ENCODE data around the gene UBE2N.

UBE2N gene, protein sequence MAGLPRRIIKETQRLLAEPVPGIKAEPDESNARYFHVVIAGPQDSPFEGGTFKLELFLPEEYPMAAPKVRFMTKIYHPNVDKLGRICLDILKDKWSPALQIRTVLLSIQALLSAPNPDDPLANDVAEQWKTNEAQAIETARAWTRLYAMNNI

DNA sequence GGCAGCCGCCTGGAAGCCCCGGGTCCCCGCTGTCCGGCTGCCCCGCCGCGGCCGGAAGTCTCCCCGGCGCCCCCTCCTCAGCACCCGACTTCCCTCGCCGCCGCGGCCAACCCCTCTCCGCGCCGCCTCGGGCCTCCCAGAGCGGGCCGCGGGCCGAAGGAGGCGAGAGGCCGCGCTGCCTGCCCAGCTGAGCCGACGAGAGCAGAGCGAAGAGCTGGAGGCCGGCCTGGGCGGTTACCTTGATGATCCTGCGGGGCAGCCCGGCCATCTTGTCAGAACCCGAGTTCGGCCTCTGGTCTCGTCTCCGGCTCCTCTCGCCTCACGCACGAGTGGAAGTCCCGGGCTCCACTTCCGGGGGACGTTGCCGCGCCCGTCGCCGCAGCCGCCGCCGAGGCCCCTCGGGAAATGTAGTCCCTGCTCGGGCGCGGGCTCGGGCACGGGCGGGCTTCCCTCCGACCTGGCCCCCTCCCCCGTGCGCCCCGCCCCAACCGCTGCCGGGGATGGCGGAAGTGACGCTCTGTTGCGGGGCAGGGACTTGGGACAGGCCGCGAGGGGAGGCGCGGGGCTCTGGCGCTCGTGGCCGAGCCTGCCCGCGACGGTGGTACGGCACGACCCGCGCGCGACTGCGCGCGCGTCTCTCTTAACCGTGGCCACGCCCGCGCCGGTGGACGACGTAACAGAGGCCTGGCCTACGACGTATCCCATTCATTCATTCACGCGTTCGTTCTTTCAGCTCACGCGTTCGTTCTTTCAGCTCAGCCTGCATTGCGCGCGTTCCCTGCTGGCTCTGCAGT is at the start of gene UBE2N:
Gene UBE2N, minus strand, starts transcription at position 331 of the 794 bp plus-strand sequence. Its CDS starts 63 bp downstream, at position 268.
- peak; percentile 96 for DNase-seq (ENCODE audit: low spot score)

GRCh38 chr12:93484315-93484981 is 42.7 kb upstream of the UBE2N start:
- DNase-seq (ENCODE audit: low spot score): no peak

DNA sequence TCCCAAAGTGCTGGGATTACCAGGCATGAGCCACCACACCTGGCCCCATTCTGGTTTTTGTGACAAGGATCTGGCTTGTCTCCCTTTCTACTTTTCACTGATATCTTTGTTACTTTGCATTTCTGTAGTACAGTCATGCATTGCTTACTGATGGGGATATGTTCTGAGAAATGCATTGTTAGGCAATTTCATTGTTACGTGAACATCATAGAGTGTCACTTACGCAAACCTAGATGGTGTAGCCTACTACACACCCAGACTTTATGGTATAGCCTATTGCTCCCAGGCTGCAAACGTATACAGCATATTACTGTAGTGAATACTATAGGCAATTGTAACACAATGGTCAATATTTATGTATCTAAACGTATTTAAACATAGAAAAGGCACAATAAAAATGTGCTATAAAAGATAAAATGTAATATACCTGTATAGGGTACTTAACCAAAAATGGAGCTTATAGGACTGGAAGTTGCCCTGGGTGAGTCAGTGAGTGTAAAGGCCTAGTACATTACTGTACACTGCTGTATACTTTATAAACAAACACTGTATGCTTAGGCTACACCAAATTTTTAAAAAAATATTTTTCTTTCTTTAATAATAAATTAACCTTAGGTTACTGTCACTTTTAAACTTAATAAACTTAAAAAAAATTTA is 41.5 kb upstream of the UBE2N start:
- DNase-seq (ENCODE audit: low spot score): no peak

- DNase-seq (ENCODE audit: low spot score): no peak
Measured at GRCh38 chr12:93482721-93483120, 41.0 kb upstream of the UBE2N start.

GRCh38 chr12:93476555-93476954 is 34.8 kb upstream of the UBE2N start:
- DNase-seq (ENCODE audit: low spot score): no peak

DNA sequence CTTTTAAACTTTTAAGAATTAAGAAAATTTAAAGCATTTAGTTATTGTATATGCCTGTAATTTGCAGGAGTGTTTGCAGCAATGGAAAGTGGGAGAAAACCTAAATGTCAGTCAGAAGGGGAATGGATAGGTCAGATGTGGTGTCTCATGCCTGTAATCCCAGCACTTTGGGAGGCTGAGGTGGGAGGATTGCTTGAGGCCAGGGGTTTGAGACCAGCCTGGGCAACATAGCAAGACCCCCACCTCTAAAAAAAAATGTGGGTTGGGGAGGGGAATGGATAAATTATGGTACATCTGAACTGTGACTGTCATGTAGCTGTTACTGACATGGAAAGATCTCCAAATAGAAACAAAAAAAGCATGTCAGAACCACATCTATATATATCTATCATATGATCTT is 27.6 kb upstream of the UBE2N start:
- DNase-seq (ENCODE audit: low spot score): no peak

GRCh38 chr12:93468008-93468371 is 26.2 kb upstream of the UBE2N start:
- no peak for DNase-seq (ENCODE audit: low spot score)

- DNase-seq (ENCODE audit: low spot score): peak; percentile 95
Measured at GRCh38 chr12:93467351-93468007, 25.7 kb upstream of the UBE2N start, which contains the start of gene MRPL42. TSS of gene MRPL42 (plus strand) at chr12:93467514. CDS start at chr12:93469286, 1,772 bp downstream.

GRCh38 chr12:93466625-93467350 is 25.0 kb upstream of the UBE2N start:
- no peak for DNase-seq (ENCODE audit: low spot score)

GRCh38 chr12:93465841-93466240 is 24.1 kb upstream of the UBE2N start:
- no peak for DNase-seq (ENCODE audit: low spot score)

DNA sequence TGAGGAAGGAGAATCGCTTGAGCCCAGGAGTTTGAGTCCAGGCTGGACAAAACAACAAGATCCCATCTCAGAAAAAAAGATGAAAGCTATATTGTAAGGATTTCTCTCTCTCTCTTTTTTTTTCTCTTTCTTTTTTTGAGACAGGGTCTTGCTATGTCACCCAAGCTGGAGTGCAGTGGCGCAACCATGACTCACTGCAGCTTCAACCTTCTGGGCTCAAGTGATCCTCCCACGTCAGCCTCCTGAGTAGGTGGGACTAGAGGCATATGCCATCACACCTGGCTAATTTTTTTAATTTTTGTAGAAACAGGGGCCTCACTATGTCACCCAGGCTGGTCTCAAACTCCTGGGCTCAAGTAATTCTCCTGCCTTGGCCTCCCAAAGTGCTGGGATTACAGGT is 19.8 kb upstream of the UBE2N start:
- no peak for DNase-seq (ENCODE audit: low spot score)

DNA sequence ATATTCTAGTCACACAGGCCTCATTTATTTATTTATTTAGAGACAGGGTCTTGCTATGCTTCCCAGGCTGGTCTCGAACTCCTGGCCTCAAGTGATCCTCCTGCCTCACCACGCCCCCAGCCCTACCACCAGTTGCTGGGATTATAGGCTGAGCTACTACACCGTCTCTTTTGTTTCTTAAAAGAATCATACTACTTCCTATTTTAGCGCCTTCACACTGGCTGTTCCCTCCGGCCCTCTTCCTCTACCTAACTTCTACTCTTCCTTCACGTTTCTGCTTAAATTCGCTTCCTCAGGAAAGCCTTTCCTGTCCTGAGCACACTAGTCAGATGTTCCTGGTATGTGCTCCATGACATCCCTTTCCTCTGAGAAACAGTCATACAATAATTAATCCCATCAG is 19.2 kb upstream of the UBE2N start:
- no peak for DNase-seq (ENCODE audit: low spot score)

DNA sequence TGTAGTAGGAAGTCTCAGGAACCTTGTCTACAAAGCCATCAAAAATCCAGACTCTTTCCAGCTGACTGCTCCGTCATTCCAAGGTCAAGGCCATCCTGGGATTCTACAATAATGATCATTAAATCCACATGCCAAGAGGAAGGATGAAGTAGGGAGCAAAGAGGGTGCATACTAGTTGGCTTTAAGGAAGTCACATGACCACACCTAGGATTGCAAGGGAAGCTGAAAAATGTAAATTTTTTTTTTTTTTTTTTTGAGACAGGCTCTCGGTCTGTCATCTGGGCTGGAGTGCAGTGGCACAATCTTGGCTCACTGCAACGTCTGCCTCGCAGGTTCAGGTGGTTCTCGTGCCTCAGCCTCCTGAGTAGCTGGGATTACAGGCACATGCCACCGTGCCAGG is 18.3 kb upstream of the UBE2N start:
- no peak for DNase-seq (ENCODE audit: low spot score)

DNA sequence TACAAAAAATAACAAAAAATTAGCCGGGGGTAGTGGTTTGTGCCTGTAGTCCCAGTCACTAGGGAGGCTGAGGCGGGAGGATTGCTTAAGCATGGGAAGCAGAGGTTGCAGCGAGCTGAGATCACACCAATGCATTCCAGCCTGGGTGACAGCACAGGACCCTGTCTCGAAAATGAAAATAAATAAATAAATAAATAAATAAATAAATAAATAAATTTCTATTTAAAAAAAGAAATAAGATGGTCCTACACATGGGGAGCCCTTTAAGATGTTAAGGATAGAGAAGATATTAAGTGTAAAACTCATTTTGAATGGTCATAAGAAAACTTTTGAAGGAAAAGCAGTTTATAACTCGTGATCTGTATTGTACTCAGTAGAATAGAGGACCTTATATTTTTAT is 17.4 kb upstream of the UBE2N start:
- DNase-seq (ENCODE audit: low spot score): no peak

GRCh38 chr12:93456077-93456476 is 14.3 kb upstream of the UBE2N start:
- DNase-seq (ENCODE audit: low spot score): no peak

DNA sequence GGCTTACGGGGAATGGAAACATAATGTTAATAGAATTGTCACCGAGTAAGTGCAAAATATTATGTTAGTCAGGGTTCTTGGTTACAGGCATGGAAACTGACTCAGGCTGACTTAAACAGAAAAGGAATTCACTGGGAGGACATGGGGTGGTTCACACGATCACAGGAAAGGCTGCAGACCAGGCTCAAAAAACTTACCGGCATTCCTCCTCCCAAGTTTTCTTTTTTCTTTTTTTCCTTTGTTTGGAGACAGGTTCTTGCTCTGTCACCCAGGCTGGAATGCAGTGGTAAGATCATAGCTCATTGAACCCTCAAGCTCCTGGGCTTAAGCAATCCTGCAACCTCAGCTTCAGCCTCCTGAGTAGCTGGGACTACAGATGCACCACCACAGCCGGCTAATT is 11.9 kb upstream of the UBE2N start:
- no peak for DNase-seq (ENCODE audit: low spot score)

GRCh38 chr12:93451423-93452158 is 9.8 kb upstream of the UBE2N start:
- DNase-seq (ENCODE audit: low spot score): no peak

DNA sequence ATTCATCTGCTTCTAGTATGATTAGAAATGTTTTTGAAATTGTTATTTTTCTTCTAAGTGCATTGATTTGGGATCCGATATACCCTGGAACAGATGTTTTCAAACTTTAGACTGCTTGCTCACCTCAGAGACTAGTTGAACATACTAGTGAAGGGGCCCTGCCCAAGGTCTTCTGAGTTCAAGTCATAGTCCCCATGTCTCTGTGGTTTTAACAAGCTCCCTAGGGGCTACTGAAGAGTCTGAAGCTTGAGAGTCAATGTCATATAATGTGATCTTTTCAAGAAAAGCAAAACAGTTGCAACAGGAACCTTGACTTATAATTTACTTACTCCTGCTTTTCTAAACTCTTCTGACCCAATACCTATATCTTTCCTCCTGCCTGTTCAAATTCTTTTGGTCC is 7.5 kb upstream of the UBE2N start:
- DNase-seq (ENCODE audit: low spot score): peak; percentile 58

DNA sequence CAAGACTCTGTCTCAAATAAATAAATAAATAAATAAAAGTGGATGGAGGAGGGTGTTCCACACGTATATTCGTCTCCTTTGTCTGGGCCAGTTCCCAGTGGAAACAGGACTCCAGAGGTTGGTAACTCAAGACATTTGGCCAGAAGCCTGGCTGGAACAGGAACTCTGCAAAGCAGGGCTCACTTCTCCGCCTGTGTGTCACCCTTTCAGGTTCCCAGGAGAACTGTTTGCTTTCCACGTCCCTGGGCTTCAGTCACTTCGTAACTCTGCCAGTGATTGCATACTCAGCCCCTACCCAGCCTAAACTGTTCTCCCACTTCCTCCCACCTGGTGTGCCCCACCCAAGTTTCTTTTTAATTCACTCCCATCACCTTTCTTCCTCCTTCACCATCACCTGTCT is 7.0 kb upstream of the UBE2N start:
- no peak for DNase-seq (ENCODE audit: low spot score)

- no peak for DNase-seq (ENCODE audit: low spot score)
Measured at GRCh38 chr12:93447555-93448290, 6.0 kb upstream of the UBE2N start.

Data from NAMALWA (cell line).